ENCODE data around the gene PDE4D.

The PDE4D gene

DNA sequence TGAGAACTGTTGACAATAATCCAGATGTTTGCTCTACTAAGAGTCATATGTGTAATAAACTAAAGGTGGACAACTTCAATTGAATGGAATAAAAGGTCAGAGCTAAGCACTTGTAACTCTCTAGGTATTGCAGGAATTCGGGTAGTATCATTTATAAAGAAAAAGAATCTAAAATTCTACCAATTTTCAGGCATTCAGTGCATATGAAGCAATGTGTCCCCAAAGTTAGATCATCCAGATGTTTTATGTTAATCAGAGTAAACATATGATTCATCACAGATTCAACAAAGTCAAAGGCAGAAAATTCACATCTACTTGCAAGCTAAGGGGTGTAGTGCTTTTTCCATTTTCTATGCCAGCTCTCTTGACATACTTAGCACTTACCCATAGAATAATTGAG, 477.1 kb downstream of the PDE4D start:
- TF ChIP-seq, protein P1, sequence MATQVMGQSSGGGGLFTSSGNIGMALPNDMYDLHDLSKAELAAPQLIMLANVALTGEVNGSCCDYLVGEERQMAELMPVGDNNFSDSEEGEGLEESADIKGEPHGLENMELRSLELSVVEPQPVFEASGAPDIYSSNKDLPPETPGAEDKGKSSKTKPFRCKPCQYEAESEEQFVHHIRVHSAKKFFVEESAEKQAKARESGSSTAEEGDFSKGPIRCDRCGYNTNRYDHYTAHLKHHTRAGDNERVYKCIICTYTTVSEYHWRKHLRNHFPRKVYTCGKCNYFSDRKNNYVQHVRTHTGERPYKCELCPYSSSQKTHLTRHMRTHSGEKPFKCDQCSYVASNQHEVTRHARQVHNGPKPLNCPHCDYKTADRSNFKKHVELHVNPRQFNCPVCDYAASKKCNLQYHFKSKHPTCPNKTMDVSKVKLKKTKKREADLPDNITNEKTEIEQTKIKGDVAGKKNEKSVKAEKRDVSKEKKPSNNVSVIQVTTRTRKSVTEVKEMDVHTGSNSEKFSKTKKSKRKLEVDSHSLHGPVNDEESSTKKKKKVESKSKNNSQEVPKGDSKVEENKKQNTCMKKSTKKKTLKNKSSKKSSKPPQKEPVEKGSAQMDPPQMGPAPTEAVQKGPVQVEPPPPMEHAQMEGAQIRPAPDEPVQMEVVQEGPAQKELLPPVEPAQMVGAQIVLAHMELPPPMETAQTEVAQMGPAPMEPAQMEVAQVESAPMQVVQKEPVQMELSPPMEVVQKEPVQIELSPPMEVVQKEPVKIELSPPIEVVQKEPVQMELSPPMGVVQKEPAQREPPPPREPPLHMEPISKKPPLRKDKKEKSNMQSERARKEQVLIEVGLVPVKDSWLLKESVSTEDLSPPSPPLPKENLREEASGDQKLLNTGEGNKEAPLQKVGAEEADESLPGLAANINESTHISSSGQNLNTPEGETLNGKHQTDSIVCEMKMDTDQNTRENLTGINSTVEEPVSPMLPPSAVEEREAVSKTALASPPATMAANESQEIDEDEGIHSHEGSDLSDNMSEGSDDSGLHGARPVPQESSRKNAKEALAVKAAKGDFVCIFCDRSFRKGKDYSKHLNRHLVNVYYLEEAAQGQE (IDR thresholded peaks at IDR 0.05; ENCODE audit: insufficient read depth in 1 of 2, low read depth in 2 of 2, low read length in 2 of 2): no peak
- TF ChIP-seq TAF1 (IDR thresholded peaks at IDR 0.05; ENCODE audit: borderline replicate concordance, insufficient read depth, low read length): no peak
- no peak for TF ChIP-seq SIN3A (IDR thresholded peaks at IDR 0.05; ENCODE audit: borderline replicate concordance, insufficient read depth, low read length)
- TF ChIP-seq FOXP2 (optimal IDR thresholded peaks at IDR 0.05; ENCODE audit: borderline replicate concordance, extremely low read depth, extremely low read length, insufficient read depth): no peak
- no peak for TF ChIP-seq POLR2AphosphoS5 (IDR thresholded peaks at IDR 0.05; ENCODE audit: low read depth, low read length)

DNA sequence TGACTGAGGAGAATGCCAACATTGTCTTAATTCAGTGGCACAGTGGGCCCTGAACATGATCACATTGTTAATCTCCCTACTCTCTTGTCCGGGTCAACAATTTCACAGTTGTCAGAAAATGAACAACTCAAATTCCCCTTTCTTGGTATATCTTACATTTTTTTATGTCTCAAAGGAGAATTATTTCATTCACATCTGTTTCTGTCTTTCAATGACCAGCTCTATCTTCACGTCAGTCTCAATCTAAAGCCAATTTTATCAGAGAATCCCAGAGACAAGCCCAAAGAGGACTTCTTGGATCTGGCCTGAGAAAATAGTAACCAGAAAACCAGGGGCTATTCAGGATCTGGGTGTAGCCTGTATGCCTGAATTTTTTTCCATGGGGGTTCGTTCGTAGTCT, 477.5 kb downstream of the PDE4D start:
- TF ChIP-seq, protein P1 (IDR thresholded peaks at IDR 0.05; ENCODE audit: insufficient read depth in 1 of 2, low read depth in 2 of 2, low read length in 2 of 2): no peak
- no peak for TF ChIP-seq SIN3A (IDR thresholded peaks at IDR 0.05; ENCODE audit: borderline replicate concordance, insufficient read depth, low read length)

DNA sequence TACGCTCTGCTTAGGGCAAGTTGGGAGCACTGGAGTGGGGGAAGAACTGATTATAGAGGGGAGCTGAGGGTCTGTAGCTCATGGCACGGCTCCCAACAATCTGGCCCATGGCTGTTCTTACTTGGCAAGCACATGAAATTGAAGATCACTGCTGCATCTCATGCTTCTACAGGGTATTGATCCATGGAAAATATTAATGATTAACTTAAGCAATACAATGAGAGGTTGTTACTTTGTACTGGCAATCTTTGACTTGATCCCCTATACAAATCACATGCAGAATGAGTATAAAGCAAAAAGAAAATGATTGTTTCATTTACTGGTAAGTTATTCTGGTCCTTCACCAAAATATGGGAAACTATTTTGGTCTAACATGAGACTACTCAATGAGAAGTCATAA, 481.1 kb downstream of the PDE4D start:
- TF ChIP-seq SIN3A (IDR thresholded peaks at IDR 0.05; ENCODE audit: borderline replicate concordance, insufficient read depth, low read length): no peak
- TF ChIP-seq FOXP2 (optimal IDR thresholded peaks at IDR 0.05; ENCODE audit: borderline replicate concordance, extremely low read depth, extremely low read length, insufficient read depth): no peak
- no peak for TF ChIP-seq TAF1 (IDR thresholded peaks at IDR 0.05; ENCODE audit: borderline replicate concordance, insufficient read depth, low read length)
- TF ChIP-seq, protein P1 (IDR thresholded peaks at IDR 0.05; ENCODE audit: insufficient read depth in 1 of 2, low read depth in 2 of 2, low read length in 2 of 2): no peak
- no peak for TF ChIP-seq POLR2AphosphoS5 (IDR thresholded peaks at IDR 0.05; ENCODE audit: low read depth, low read length)

DNA sequence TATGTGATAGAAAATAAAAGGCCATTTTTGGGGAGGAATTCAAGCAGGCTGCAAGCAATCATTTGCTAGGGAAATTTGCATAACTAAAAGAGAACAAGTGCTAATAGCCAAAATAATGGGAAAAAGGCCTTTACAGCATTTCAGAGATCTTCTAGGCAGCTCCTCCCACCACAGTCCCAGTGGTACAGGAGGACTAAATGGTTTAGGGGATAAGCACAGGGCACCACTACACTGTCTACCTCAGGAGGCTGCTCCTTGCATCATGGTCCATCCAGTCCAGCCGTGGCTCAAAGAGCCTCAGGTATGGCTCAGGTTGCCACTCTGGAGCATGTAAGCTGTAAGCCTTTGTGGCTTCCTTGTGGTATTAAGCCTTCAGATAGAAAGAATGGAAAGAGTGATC, 485.6 kb downstream of the PDE4D start:
- TF ChIP-seq SIN3A (IDR thresholded peaks at IDR 0.05; ENCODE audit: borderline replicate concordance, insufficient read depth, low read length): no peak
- TF ChIP-seq FOXP2 (optimal IDR thresholded peaks at IDR 0.05; ENCODE audit: borderline replicate concordance, extremely low read depth, extremely low read length, insufficient read depth): no peak
- TF ChIP-seq, protein P1 (IDR thresholded peaks at IDR 0.05; ENCODE audit: insufficient read depth in 1 of 2, low read depth in 2 of 2, low read length in 2 of 2): no peak
- no peak for TF ChIP-seq POLR2AphosphoS5 (IDR thresholded peaks at IDR 0.05; ENCODE audit: low read depth, low read length)
- TF ChIP-seq TAF1 (IDR thresholded peaks at IDR 0.05; ENCODE audit: borderline replicate concordance, insufficient read depth, low read length): no peak

DNA sequence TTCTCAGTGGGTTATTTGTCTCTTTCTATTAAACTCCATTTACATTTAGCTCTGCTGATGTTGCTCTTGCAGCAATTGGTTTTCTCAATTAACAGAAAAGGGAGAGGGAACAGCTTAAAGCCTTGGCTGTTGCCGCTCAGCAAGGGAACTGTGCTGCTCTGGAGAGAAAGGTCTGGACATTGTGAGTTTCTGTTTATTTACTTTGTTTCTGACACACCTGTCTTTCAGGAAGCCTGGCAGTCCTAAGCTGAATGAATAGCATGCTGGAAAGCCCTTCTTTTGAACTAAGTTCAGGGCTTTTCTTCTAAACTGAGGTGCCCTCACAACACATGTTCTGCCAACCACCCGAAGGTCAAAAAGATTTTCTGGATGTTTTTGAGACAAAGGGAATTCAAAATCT, 491.9 kb downstream of the PDE4D start:
- TF ChIP-seq POLR2AphosphoS5 (IDR thresholded peaks at IDR 0.05; ENCODE audit: low read depth, low read length): no peak
- no peak for TF ChIP-seq FOXP2 (optimal IDR thresholded peaks at IDR 0.05; ENCODE audit: borderline replicate concordance, extremely low read depth, extremely low read length, insufficient read depth)
- TF ChIP-seq, protein P1 (IDR thresholded peaks at IDR 0.05; ENCODE audit: insufficient read depth in 1 of 2, low read depth in 2 of 2, low read length in 2 of 2): no peak
- TF ChIP-seq TAF1 (IDR thresholded peaks at IDR 0.05; ENCODE audit: borderline replicate concordance, insufficient read depth, low read length): no peak
- TF ChIP-seq SIN3A (IDR thresholded peaks at IDR 0.05; ENCODE audit: borderline replicate concordance, insufficient read depth, low read length): no peak
